Ovary (tissue), 9 donors: Measurements from ENCODE around the gene PAK6. TPM values are rescaled to one million over a fixed set of nuclear protein-coding genes. Genes with fewer than 3 reads are reported as not detected.

Source experiments
- DNase-seq, 5 donors: peaks; one replicate each; pipeline ENCODE4 v3.0.0-alpha.2; 2019 to 2020
- H3K27ac ChIP-seq, 2 donors: fragments of 200-600 bp; one replicate each; pipeline versions ENCODE4 v1.5.1 to v1.8.0; 2019 to 2022
- H3K27me3 ChIP-seq: fragments of 200-600 bp; one replicate; pipeline ENCODE4 v1.8.0; 2022
- H3K36me3 ChIP-seq: fragments of 200-600 bp; sonication (generic); one replicate; pipeline ENCODE4 v1.5.1; 2019
- H3K4me1 ChIP-seq: one replicate; pipeline ENCODE4 v1.8.1; 2013; ENCODE audit warnings: mild to moderate bottlenecking, moderate library complexity; ENCODE audit not compliant: insufficient read depth
- H3K4me3 ChIP-seq: fragments of 200-600 bp; sonication (generic); one replicate; pipeline ENCODE4 v1.5.1; 2017
- H3K9me3 ChIP-seq, 2 donors: fragments of 200-600 bp in 1 of 2; sonication (generic) in 1 of 2; one replicate each; pipeline versions ENCODE4 v1.5.1 to v1.8.1; 2013 to 2019; ENCODE audit warnings: mild to moderate bottlenecking in 1 of 2, moderate library complexity in 1 of 2
- CTCF ChIP-seq, 3 donors: fragments of 450-650 bp in 2 of 3; fragments of 200-600 bp in 1 of 3; IDR thresholded peaks; one replicate each; pipeline versions ENCODE4 v1.5.1 to v1.8.0; 2016 to 2022; ENCODE audit warnings: antibody characterized with exemption in 3 of 3, mild to moderate bottlenecking in 1 of 3
- EP300 ChIP-seq: sonication (generic); formaldehyde crosslinking; IDR thresholded peaks from one replicate; pipeline ENCODE4 v1.6.1; 2017; ENCODE audit warnings: antibody characterized with exemption
- POLR2A ChIP-seq: fragments of 450-650 bp; IDR thresholded peaks from one replicate; pipeline ENCODE4 v1.6.1; 2017; ENCODE audit warnings: antibody characterized with exemption, mild to moderate bottlenecking, moderate library complexity
- WGBS, 3 donors: extraction: QIAGEN DNeasy Blood & Tissue Kit in 1 of 3; methylation state at CpG; one replicate each; pipeline versions ENCODE4 v1.1.5 to v1.1.7; 2013 to 2017; 5-methylcytosine and 5-hydroxymethylcytosine counted together
- intact Hi-C, 4 donors: fragments of 100-400 bp; cut with DNase I; formaldehyde crosslinking; loops; one replicate each; pipeline versions ENCODE4 v1.11.0 to v1.15.1; 2022 to 2023
- polyA plus RNA-seq, 2 donors: library from polyadenylated mRNA; stranded (reverse); fragments of 200-250 nt in 1 of 2; fragments of 350-450 nt in 1 of 2; fragmentation: Illumina TruSeq in 1 of 2; extraction: RNeasy Lipid Tissue Mini Kit (QIAGEN cat#74804) in 1 of 2; gene quantifications; one replicate each; pipeline ENCODE4 v1.2.3, GENCODE V29; 2013 to 2014
- total RNA-seq, 7 donors: library from RNA; depleted of rRNA in 2 of 7; stranded (reverse); fragments of >200 nt in 2 of 7; fragmentation: NEBNext Ultra II Directional in 3 of 7; extraction: Animal tissue kit (Norgen Biotek cat#: 25700) in 3 of 7; gene quantifications; one replicate each; pipeline versions ENCODE4 v1.1.0 to v1.2.4, GENCODE V29; 2016 to 2023
- donor health status: DM: no; HTN: no; CAD: no; lungs with moderate emphysema.
- donor health status: DM: no; HTN: no; CAD: no.
- donor health status: Bipolar disorder and iron deficiency.
- donor health status: DM: yes; HTN: yes; CAD: no.
- donor health status: DM: no; HTN: no; CAD: no.
- donor health status: DM: yes; HTN: yes; CAD: no.

The PAK6 gene
- total and polyA plus RNA-seq, 9 donors = 0.36 to 6.7 (median 1.5) TPM

GRCh38 chr15:40259021-40259420, 20.2 kb downstream of the PAK6 start:
- H3K9me3 ChIP-seq = no peaks in the 10 kb centered on the region
- H3K27ac ChIP-seq = no peak overlapping the region
- H3K4me3 ChIP-seq = no peak overlapping the region
- intact Hi-C loops = no loop called here
- no peak for DNase-seq
- H3K4me1 ChIP-seq = peaks cover 3% of the 10 kb centered on the region
- 41 to 64% (median 46%) methylated on average over 7 of the region's 7 CpGs for WGBS, 3 donors
- H3K27me3 ChIP-seq = no peaks in the 10 kb centered on the region
- H3K36me3 ChIP-seq = no peaks in the 10 kb centered on the region
- no peak for TF ChIP-seq EP300
- no peak for TF ChIP-seq CTCF (IDR thresholded peaks at IDR 0.05)
- TF ChIP-seq POLR2A = no peak

GRCh38 chr15:40263024-40263754, 24.3 kb downstream of the PAK6 start:
- no peaks in the 10 kb centered on the region for H3K36me3 ChIP-seq
- H3K27me3 ChIP-seq = no peaks in the 10 kb centered on the region
- H3K4me3 ChIP-seq = no peak overlapping the region
- H3K27ac ChIP-seq = peak overlapping the region in 1 of 2 donors; percentile 53
- H3K9me3 ChIP-seq = no peaks in the 10 kb centered on the region
- TF ChIP-seq CTCF (IDR thresholded peaks at IDR 0.05) (no peak), POLR2A (no peak), EP300 (no peak)
- WGBS, 3 donors = 36 to 84% (median 80%) methylated on average over 12 of the region's 12 CpGs
- intact Hi-C loops = no loop called here
- peaks cover 11% of the 10 kb centered on the region for H3K4me1 ChIP-seq
- DNase-seq = peak in 1 of 5 donors; percentile 20

GRCh38 chr15:40264321-40265153, 25.7 kb downstream of the PAK6 start:
- intact Hi-C loops = no loop called here
- TF ChIP-seq POLR2A = no peak
- no peak for TF ChIP-seq EP300
- no peak for TF ChIP-seq CTCF (IDR thresholded peaks at IDR 0.05)
- Histone ChIP-seq H3K27ac (peak overlapping the region; percentile 48 to 53), H3K4me3 (no peak overlapping the region), H3K27me3 (no peaks in the 10 kb centered on the region), H3K4me1 (peaks cover 11% of the 10 kb centered on the region), H3K9me3 (no peaks in the 10 kb centered on the region), H3K36me3 (no peaks in the 10 kb centered on the region)
- 61 to 70% (median 67%) methylated on average over 16 of the region's 16 CpGs for WGBS, 3 donors
- no peak for DNase-seq

GRCh38 chr15:40265355-40265754, 26.5 kb downstream of the PAK6 start:
- intact Hi-C loops = no loop called here
- H3K4me3 ChIP-seq = no peak overlapping the region
- TF ChIP-seq CTCF (IDR thresholded peaks at IDR 0.05) (no peak), EP300 (no peak), POLR2A (no peak)
- H3K9me3 ChIP-seq = no peaks in the 10 kb centered on the region
- H3K36me3 ChIP-seq = no peaks in the 10 kb centered on the region
- no peak for DNase-seq
- H3K4me1 ChIP-seq = peaks cover 11% of the 10 kb centered on the region
- no peaks in the 10 kb centered on the region for H3K27me3 ChIP-seq
- 87 to 88% (median 87%) methylated on average over 10 of the region's 10 CpGs for WGBS, 3 donors
- peak overlapping the region in 1 of 2 donors; percentile 53 for H3K27ac ChIP-seq
